Measurements from ENCODE around the gene FBXO24.

- no peak for TF ChIP-seq POLR2A (IDR thresholded peaks at IDR 0.05)
- no peak for TF ChIP-seq CTCF (IDR thresholded peaks at IDR 0.05)
- TF ChIP-seq EP300 (IDR thresholded peaks at IDR 0.05), result no peak
Observed at GRCh38 chr7:100543586-100543985, 42.5 kb upstream of the FBXO24 start.

All from suprapubic skin (tissue), 3 donors.